A549 (cell line): Measurements from ENCODE around the gene IFT74. TPM values are rescaled to one million over a fixed set of nuclear protein-coding genes. Genes with fewer than 3 reads are reported as not detected.
A peak's percentile ranks its signal among the peaks of the same experiment; 100 is the strongest.

Experiments used
- ATAC-seq, 2 experiments: fragments of 200-7000 bp in 1 of 2; fragments of >200 bp in 1 of 2; cut with Nextera tagmentation in 1 of 2; cut with Tn5 transposase in 1 of 2; 3 replicates each; pipeline versions ENCODE4 v1.8.0 to v1.9.1; 2018 to 2020; ENCODE audit warnings: mild to moderate bottlenecking in 1 of 2, moderate library complexity in 1 of 2
- CTCF ChIA-PET: fragments of 300-600 bp; sonication (Branson Sonifier 250); formaldehyde crosslinking; extraction: SDS; loops from one replicate; lab custom pipeline; 2021; ENCODE audit warnings: antibody characterized with exemption, inconsistent platforms; lab: Yijun Ruan, JAX
- POLR2A ChIA-PET: fragments of 350-600 bp; formaldehyde crosslinking; extraction: SDS; loops from one replicate; lab custom pipeline; 2021; ENCODE audit warnings: antibody characterized with exemption, inconsistent platforms; lab: Yijun Ruan, JAX
- DNase-seq, 2 experiments: peaks; one replicate each; pipeline versions ENCODE4 v3.0.0 to v3.0.0-alpha.2; 2011 to 2016; ENCODE audit warnings: low read depth in 1 of 2, low spot score in 1 of 2
- FAIRE-seq: peaks from 2 replicates; lab custom pipeline; 2011; peaks lifted over from hg19 to GRCh38; lab: Jason Lieb, UNC
- H3K27ac ChIP-seq, 2 experiments: fragments of >200 bp; sonication (Bioruptor Twin); formaldehyde crosslinking; 3 replicates each; pipeline ENCODE4 v1.5.1; 2016 to 2017
- H3K4me1 ChIP-seq: fragments of >200 bp; sonication (Bioruptor Twin); formaldehyde crosslinking; 3 replicates; pipeline ENCODE4 v1.6.1; 2016
- H3K4me2 ChIP-seq: fragments of >200 bp; sonication (Bioruptor Twin); formaldehyde crosslinking; 3 replicates; pipeline ENCODE4 v1.6.1; 2016
- H3K4me3 ChIP-seq: fragments of >200 bp; sonication (Bioruptor Twin); formaldehyde crosslinking; 3 replicates; pipeline ENCODE4 v1.5.1; 2016
- H3K9me3 ChIP-seq: fragments of >200 bp; sonication (Bioruptor Twin); formaldehyde crosslinking; 3 replicates; pipeline ENCODE4 v1.6.1; 2016
- CBX8 ChIP-seq: fragments of 200-600 bp; sonication (generic); IDR thresholded peaks from 2 replicates; pipeline ENCODE4 v1.6.1; 2016
- EHMT2 ChIP-seq: fragments of 200-600 bp; sonication (generic); IDR thresholded peaks from 2 replicates; pipeline ENCODE4 v1.6.1; 2016; ENCODE audit warnings: antibody characterized with exemption, low read depth, mild to moderate bottlenecking, moderate library complexity
- FOSL2 ChIP-seq, 2 experiments: fragments of 450-650 bp in 1 of 2; fragments of >200 bp in 1 of 2; sonication (Bioruptor Twin) in 1 of 2; formaldehyde crosslinking; IDR thresholded peaks; 2 replicates each; pipeline versions ENCODE4 v1.5.0 to v1.6.1; 2016 to 2020; ENCODE audit warnings: mild to moderate bottlenecking in 1 of 2, moderate library complexity in 1 of 2
- FOXS1 ChIP-seq: fragments of 250-450 bp; sonication (Bioruptor Pico); IDR thresholded peaks from 2 replicates; pipeline ENCODE4 v1.5.0; 2020; ENCODE audit warnings: mild to moderate bottlenecking, moderate library complexity
- HOXA7 ChIP-seq: fragments of 250-450 bp; sonication (Bioruptor Pico); IDR thresholded peaks from 2 replicates; pipeline ENCODE4 v1.5.0; 2020; ENCODE audit warnings: mild to moderate bottlenecking, moderate library complexity
- HOXB5 ChIP-seq: fragments of 250-450 bp; sonication (Bioruptor Pico); IDR thresholded peaks from 2 replicates; pipeline ENCODE4 v1.5.0; 2020; ENCODE audit warnings: mild to moderate bottlenecking, moderate library complexity
- JUNB ChIP-seq: fragments of >200 bp; sonication (Bioruptor Twin); formaldehyde crosslinking; IDR thresholded peaks from 2 replicates; pipeline ENCODE4 v1.6.1; 2016
- KDM1A ChIP-seq: fragments of 200-600 bp; sonication (generic); IDR thresholded peaks from 2 replicates; pipeline ENCODE4 v1.6.1; 2016; ENCODE audit warnings: low read depth, mild to moderate bottlenecking
- KDM5A ChIP-seq: fragments of 200-600 bp; sonication (generic); IDR thresholded peaks from 2 replicates; pipeline ENCODE4 v1.6.1; 2016; ENCODE audit warnings: antibody characterized with exemption, mild to moderate bottlenecking
- MAFK ChIP-seq: fragments of 450-650 bp; IDR thresholded peaks from 2 replicates; pipeline ENCODE4 v1.6.1; 2014; ENCODE audit not compliant: partially characterized antibody
- MYC ChIP-seq: IDR thresholded peaks from 2 replicates; pipeline ENCODE4 v1.6.1; 2012; ENCODE audit warnings: mild to moderate bottlenecking, inconsistent platforms, low read length, improper control_type of control experiment, borderline replicate concordance
- RFX5 ChIP-seq: fragments of 450-650 bp; IDR thresholded peaks from 2 replicates; pipeline ENCODE4 v1.7.1; 2014; ENCODE audit warnings: antibody characterized with exemption, mild to moderate bottlenecking, moderate library complexity
- SREBF2 ChIP-seq: fragments of 450-650 bp; IDR thresholded peaks from 2 replicates; pipeline ENCODE4 v1.6.1; 2014; ENCODE audit warnings: mild to moderate bottlenecking, moderate library complexity
- TP53 ChIP-seq: fragments of 250-450 bp; sonication (Bioruptor Pico); IDR thresholded peaks from 2 replicates; pipeline ENCODE4 v1.5.0; 2021; ENCODE audit warnings: mild to moderate bottlenecking, moderate library complexity
- WGBS: methylation state at CpG from one replicate; pipeline ENCODE4 v1.1.6; 2017; ENCODE audit errors: missing lambda C conversion rate; 5-methylcytosine and 5-hydroxymethylcytosine counted together
- polyA plus RNA-seq, 4 experiments: library from polyadenylated mRNA; depleted of rRNA in 3 of 4; stranded (reverse); fragments of >200 nt; fragmentation: RNase III in 1 of 4; extraction: RNeasy Plus Mini Kit Qiagen cat#74134 plus additional on column Dnase treatment in 1 of 4; gene quantifications; 2 replicates in 3 of 4; 3 replicates in 1 of 4; pipeline ENCODE4 v1.2.3, GENCODE V29; 2011 to 2017
- TF ChIP-seq, protein P1 (sequence below): fragments of >200 bp; sonication (Bioruptor Twin); formaldehyde crosslinking; IDR thresholded peaks from 3 replicates; pipeline ENCODE4 v1.5.1; 2016
- TF ChIP-seq, protein P2 (sequence below): fragments of 250-450 bp; sonication (Bioruptor Pico); IDR thresholded peaks from 2 replicates; pipeline ENCODE4 v1.5.0; 2020; ENCODE audit warnings: low read depth, mild to moderate bottlenecking, moderate library complexity
- TF ChIP-seq, protein P3 (sequence below): IDR thresholded peaks from 2 replicates; pipeline ENCODE4 v1.6.1; 2012
- TF ChIP-seq, protein P4 (sequence below): fragments of 450-650 bp; IDR thresholded peaks from 2 replicates; pipeline ENCODE4 v1.6.1; 2014; ENCODE audit warnings: antibody characterized with exemption

Gene IFT74
- polyA plus RNA-seq, 2 of the 4 experiments (the other 2 are of a cell fraction), result 16.1 to 26.3 TPM

DNA sequence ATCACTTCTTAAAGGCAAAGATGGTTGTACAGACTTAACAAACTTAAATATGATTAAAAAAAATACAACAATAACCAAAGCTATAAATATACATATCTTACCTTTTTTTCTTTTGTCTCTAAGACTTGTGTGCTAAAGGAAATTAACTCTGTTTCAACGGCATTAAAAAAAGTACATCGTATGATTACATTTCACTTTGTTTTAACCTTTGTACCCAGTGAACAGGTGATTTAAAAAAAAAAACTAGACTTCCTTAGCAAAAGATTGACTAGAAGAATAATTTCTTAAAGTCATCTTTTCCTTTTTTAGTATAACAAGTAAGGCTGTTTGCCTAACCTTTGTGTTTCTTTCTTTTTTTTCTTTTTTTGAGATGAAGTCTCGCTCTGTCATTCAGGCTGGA, 49.3 kb downstream of the IFT74 start, which contains the start of gene LRRC19 (continued):
- TF ChIP-seq EHMT2 (no peak), CBX8 (no peak), RFX5 (no peak)

DNA sequence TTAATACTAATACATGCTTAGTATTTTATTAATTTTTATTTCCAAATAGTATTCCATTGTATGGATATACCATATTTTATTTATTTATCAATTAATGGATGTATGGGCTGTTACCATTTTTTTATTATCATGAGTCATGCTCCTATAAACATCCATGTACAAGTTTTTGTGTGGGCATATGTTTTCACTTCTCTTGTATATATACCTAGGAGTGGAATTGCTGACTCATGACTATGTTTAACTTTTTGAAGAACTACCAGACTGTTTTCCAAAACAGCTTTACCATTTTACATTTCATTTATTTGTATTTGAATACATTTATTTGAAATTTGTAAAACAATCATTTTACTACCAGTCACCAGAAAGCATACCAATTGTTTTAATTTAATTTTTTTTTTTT, 63.4 kb downstream of the IFT74 start:
- FAIRE-seq, result no peak
- CTCF ChIA-PET, result interaction anchor here (0.7 to 2.9 kb wide), 2 partner anchors 256 to 901 kb away, joined by 5 to 12 read pairs; no protein-coding TSS in a partner anchor
- TF ChIP-seq KDM1A (no peak), MAFK (peak; percentile 97), FOSL2 (IDR thresholded peaks at IDR 0.05) (no peak), FOSL2 (CRISPR knock-in tag; IDR thresholded peaks at IDR 0.05) (peak; percentile 27; the same call in 1 of the 2 replicates)
- Histone ChIP-seq H3K4me3 (no peak overlapping the region), H3K4me2 (no peak overlapping the region), H3K9me3 (no peaks in the 10 kb centered on the region), H3K4me1 (peaks cover 8% of the 10 kb centered on the region; the same call in 2 of the 3 replicates), H3K27ac (peak overlapping the region in 1 of 2 experiments; percentile 64; a peak in 2 of 6 replicates)
- peak in 1 of 2 experiments; percentile 9 for DNase-seq
- ATAC-seq, result no peak
- POLR2A ChIA-PET, result interaction anchor here (0.7 kb wide), 1 partner anchor 128 kb away, joined by 4 read pairs; no protein-coding TSS in a partner anchor

- no peak for TF ChIP-seq JUNB
- no peak for TF ChIP-seq KDM1A
- FAIRE-seq (no peak), ATAC-seq (no peak), DNase-seq (no peak)
- Histone ChIP-seq H3K4me1 (peaks cover 8% of the 10 kb centered on the region; the same call in 2 of the 3 replicates), H3K4me3 (no peak overlapping the region), H3K9me3 (no peaks in the 10 kb centered on the region), H3K4me2 (no peak overlapping the region), H3K27ac (no peak overlapping the region)
- 98% methylated on average over 5 of the region's 5 CpGs for WGBS
- POLR2A ChIA-PET, result no interaction called here
- CTCF ChIA-PET, result interaction anchor here (1.9 kb wide), 1 partner anchor 10 kb away, joined by 5 read pairs; no protein-coding TSS in a partner anchor
Measured at GRCh38 chr9:27022920-27023319, 66.7 kb downstream of the IFT74 start.

- no peak overlapping the region for H3K27ac ChIP-seq
- H3K9me3 ChIP-seq, result no peaks in the 10 kb centered on the region
- POLR2A ChIA-PET, result no interaction called here
- 95% methylated on average over 7 of the region's 7 CpGs for WGBS
- FAIRE-seq, result no peak
- no peak for DNase-seq
- no peak overlapping the region for H3K4me2 ChIP-seq
- CTCF ChIA-PET, result interaction anchor here (0.8 kb wide), 1 partner anchor 219 kb away, joined by 3 read pairs; no protein-coding TSS in a partner anchor
- no peaks in the 10 kb centered on the region for H3K4me1 ChIP-seq
- TF ChIP-seq SREBF2, result no peak
- no peak for TF ChIP-seq CBX8
- no peak for TF ChIP-seq HOXA7 (CRISPR knock-in tag)
- TF ChIP-seq MYC, result no peak
- TF ChIP-seq TP53 (CRISPR knock-in tag), result no peak
- TF ChIP-seq FOXS1 (CRISPR knock-in tag), result no peak
- TF ChIP-seq HOXB5 (CRISPR knock-in tag), result no peak
- TF ChIP-seq, protein P1, sequence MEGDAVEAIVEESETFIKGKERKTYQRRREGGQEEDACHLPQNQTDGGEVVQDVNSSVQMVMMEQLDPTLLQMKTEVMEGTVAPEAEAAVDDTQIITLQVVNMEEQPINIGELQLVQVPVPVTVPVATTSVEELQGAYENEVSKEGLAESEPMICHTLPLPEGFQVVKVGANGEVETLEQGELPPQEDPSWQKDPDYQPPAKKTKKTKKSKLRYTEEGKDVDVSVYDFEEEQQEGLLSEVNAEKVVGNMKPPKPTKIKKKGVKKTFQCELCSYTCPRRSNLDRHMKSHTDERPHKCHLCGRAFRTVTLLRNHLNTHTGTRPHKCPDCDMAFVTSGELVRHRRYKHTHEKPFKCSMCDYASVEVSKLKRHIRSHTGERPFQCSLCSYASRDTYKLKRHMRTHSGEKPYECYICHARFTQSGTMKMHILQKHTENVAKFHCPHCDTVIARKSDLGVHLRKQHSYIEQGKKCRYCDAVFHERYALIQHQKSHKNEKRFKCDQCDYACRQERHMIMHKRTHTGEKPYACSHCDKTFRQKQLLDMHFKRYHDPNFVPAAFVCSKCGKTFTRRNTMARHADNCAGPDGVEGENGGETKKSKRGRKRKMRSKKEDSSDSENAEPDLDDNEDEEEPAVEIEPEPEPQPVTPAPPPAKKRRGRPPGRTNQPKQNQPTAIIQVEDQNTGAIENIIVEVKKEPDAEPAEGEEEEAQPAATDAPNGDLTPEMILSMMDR, result no peak
- TF ChIP-seq, protein P2, sequence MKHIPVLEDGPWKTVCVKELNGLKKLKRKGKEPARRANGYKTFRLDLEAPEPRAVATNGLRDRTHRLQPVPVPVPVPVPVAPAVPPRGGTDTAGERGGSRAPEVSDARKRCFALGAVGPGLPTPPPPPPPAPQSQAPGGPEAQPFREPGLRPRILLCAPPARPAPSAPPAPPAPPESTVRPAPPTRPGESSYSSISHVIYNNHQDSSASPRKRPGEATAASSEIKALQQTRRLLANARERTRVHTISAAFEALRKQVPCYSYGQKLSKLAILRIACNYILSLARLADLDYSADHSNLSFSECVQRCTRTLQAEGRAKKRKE (CRISPR knock-in tag), result no peak
- no peak for TF ChIP-seq KDM5A
- no peak for TF ChIP-seq FOSL2 (IDR thresholded peaks at IDR 0.05)
- no peak for TF ChIP-seq FOSL2 (CRISPR knock-in tag; IDR thresholded peaks at IDR 0.05)
- TF ChIP-seq, protein P3, sequence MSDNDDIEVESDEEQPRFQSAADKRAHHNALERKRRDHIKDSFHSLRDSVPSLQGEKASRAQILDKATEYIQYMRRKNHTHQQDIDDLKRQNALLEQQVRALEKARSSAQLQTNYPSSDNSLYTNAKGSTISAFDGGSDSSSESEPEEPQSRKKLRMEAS, result no peak
- TF ChIP-seq, protein P4, sequence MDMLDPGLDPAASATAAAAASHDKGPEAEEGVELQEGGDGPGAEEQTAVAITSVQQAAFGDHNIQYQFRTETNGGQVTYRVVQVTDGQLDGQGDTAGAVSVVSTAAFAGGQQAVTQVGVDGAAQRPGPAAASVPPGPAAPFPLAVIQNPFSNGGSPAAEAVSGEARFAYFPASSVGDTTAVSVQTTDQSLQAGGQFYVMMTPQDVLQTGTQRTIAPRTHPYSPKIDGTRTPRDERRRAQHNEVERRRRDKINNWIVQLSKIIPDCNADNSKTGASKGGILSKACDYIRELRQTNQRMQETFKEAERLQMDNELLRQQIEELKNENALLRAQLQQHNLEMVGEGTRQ, result no peak
- no peak for ATAC-seq
- no peak overlapping the region for H3K4me3 ChIP-seq
Measured at GRCh38 chr9:27029186-27029585, 73.0 kb downstream of the IFT74 start.
